Astrocyte of the cerebellum (primary cell): ENCODE results near the gene TADA2A.

Experiments
- DNase-seq: peaks from one replicate; pipeline ENCODE4 v3.0.0-alpha.2; 2011; ENCODE audit warnings: low read depth
- H3K4me3 ChIP-seq: 2 replicates; pipeline ENCODE4 v1.5.1; 2011; ENCODE audit warnings: mild to moderate bottlenecking, low read depth, low read length, moderate library complexity
- in situ Hi-C: cut with HindIII; loops from 2 replicates; pipeline ENCODE4 v1.10.0; 2017; ENCODE audit warnings: low sequenced_read_pairs
- TF ChIP-seq, protein P1 (sequence below): IDR thresholded peaks from 2 replicates; pipeline ENCODE4 v1.5.1; 2012; ENCODE audit warnings: low read length, low read depth, moderate library complexity, mild to moderate bottlenecking; ENCODE audit errors: missing control alignments

TADA2A gene

DNA sequence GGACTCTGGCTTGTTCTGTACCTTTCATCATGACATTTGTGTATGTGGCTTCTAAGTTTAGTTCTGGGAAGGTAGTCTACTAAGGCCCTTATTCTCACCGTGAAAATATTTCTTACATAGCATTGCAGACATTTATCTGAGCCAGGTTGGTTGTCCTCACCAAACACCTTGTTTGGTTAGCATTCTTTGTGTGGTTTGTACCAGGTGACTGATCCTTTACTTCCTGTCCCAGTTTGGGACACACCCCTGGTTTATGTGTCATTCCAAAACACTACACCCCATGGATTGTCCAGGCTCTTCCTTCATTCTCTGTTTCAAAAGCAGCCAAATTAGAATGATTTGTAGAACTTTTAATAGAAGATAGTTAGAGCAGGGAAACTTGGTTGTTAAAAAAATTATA, 59.8 kb downstream of the TADA2A start:
- no peak for DNase-seq
- H3K4me3 ChIP-seq, result no peak overlapping the region
- TF ChIP-seq, protein P1, sequence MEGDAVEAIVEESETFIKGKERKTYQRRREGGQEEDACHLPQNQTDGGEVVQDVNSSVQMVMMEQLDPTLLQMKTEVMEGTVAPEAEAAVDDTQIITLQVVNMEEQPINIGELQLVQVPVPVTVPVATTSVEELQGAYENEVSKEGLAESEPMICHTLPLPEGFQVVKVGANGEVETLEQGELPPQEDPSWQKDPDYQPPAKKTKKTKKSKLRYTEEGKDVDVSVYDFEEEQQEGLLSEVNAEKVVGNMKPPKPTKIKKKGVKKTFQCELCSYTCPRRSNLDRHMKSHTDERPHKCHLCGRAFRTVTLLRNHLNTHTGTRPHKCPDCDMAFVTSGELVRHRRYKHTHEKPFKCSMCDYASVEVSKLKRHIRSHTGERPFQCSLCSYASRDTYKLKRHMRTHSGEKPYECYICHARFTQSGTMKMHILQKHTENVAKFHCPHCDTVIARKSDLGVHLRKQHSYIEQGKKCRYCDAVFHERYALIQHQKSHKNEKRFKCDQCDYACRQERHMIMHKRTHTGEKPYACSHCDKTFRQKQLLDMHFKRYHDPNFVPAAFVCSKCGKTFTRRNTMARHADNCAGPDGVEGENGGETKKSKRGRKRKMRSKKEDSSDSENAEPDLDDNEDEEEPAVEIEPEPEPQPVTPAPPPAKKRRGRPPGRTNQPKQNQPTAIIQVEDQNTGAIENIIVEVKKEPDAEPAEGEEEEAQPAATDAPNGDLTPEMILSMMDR, result no peak
- in situ Hi-C loops, result no loop called here

DNA sequence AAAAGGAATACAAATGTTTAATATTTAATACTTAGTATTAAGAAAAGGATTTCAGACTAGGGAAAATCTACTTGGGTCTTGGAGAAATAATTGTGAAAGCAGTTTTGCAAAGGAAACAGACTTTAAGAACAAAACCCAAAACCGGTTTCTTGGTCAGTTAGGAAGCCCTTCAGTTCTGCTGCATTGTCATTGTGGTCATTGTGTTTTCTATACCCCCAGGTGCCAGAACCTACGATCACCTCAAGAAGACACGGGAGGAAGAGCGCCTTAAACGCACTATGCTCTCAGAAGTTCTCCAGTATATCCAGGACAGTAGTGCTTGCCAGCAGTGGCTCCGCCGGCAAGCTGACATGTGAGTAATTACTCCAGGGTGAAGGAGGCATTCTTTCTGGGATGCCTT, 63.5 kb downstream of the TADA2A start:
- TF ChIP-seq, protein P1, result no peak
- in situ Hi-C loops, result no loop called here

DNA sequence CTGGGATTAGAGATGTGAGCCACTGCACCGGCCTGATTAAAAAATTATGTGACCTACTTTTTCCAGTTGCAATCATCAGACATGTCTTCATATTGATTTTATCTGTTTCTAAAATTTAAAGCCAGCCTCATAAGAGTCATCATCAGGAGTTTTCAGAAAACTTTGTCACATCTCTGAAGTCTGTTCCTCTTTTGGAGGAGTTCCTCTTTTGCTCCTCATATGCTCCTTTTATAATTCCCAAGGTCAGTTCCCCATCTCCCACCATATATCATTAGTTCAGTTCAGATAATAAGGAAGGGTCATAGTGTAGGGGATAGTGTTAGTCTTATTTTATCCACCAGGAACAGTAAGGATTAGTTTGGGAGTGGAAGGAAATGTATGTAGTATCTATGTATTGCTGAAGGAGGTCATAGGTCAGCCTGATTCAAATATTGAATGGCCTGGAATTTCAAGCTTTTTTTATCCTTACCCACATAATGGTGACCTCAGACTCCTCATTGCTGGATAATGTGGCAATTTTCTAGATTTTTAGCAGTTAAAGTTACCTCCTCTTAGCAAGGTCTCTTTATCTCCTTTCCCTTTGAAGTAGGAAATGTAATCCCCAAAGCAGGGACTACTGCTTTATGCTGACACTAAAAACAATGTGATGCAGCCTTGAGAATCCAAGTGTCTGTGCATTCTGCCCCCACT, 69.2 kb downstream of the TADA2A start:
- no peak for DNase-seq
- TF ChIP-seq, protein P1, result no peak
- H3K4me3 ChIP-seq, result no peak overlapping the region
- in situ Hi-C loops, result no loop called here

More for the DNA sequence above, 63.5 kb downstream of the TADA2A start:
- H3K4me3 ChIP-seq, result no peak overlapping the region
- DNase-seq, result no peak

DNA sequence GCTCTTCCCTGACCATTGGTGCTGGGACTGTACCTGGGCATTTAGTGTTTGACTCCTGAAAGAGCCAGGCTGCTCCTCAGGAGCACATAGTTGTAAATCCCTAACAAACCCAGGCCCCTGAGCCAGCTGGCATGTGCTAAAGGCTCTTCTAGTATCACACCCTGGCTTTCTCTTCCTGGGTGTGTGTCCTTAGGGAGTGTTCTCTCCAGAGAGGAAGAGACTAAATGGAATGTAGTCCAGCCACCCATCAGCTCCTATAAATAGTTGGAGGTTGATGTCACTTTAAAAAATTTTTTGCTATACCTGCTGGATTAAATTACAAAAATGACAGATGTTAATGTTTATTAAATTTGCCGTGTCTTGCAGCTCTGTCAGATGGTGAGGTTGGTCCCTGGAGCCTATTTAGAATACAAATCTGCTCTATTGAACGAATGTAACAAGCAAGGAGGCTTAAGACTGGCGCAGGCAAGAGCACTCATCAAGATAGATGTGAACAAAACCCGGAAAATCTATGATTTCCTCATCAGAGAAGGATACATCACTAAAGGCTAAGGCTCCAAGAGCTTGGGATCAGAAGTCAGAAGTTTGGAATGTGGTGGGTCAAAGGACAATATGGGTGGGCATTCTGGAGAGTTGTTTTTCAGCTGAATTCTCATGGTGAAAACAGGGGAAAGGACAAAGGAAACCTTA, 69.9 kb downstream of the TADA2A start:
- DNase-seq, result no peak
- in situ Hi-C loops, result no loop called here
- TF ChIP-seq, protein P1, result no peak
- no peak overlapping the region for H3K4me3 ChIP-seq

DNA sequence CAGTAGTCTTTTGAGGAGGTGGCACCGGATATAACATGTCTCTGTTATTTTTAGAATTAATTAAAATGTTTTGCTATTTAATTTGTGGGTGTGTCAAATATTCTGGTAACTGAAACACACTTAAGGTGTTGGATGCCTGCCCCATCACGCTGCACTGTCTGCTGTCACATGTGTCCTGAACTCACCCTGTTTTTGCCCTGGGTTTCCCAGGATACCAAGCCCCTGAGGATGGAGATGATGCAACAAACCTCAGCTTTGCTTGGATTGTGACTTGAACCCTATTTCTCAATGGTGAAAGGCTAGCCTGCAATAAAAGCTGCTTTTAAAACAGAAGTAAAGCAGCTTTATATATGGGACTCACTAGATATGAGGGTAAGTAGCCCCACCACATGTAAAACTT, 71.5 kb downstream of the TADA2A start:
- TF ChIP-seq, protein P1, result no peak
- no peak for DNase-seq
- in situ Hi-C loops, result no loop called here
- no peak overlapping the region for H3K4me3 ChIP-seq

DNA sequence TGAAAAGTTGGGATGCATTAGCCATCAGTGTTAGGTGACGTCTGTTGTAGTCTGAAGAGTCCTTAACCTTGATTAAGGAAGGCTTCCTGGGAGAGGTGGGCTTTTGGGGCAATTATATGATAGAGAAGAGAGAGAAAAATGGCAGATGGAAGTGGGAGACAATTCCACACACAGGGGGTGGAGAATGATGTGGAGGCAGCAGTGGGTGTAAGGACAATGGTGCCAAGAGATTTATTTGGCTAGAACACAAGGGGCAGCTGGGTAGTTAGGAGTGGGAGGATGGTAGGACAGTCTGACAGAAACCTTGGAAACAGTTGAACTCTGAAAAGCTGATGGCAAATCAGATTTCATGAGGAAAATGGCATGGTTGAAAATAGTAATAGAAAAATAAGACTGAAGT, 72.3 kb downstream of the TADA2A start:
- H3K4me3 ChIP-seq, result no peak overlapping the region
- DNase-seq, result no peak
- TF ChIP-seq, protein P1, result no peak
- in situ Hi-C loops, result no loop called here
